Thoracic aorta (tissue), 2 donors: Measurements from ENCODE around the gene TFAP2C. TPM values are rescaled to one million over a fixed set of nuclear protein-coding genes. Genes with fewer than 3 reads are reported as not detected.

Experiments used
- ATAC-seq: fragments of 150-250 bp; one replicate; pipeline ENCODE4 v1.8.0; 2017; ENCODE audit warnings: low read depth; ENCODE audit not compliant: insufficient number of reproducible peaks, low FRiP score
- DNase-seq: peaks from one replicate; pipeline ENCODE4 v3.0.0-alpha.2; 2020; ENCODE audit warnings: low spot score
- H3K27ac ChIP-seq, 2 donors: fragments of 200-600 bp; sonication (generic); 1 replicate in 1 of 2; 2 replicates in 1 of 2; pipeline ENCODE4 v1.5.1; 2016; ENCODE audit warnings: mild to moderate bottlenecking in 2 of 2, moderate library complexity in 2 of 2
- H3K27me3 ChIP-seq: fragments of 200-600 bp; sonication (generic); replicated peaks from 2 replicates; pipeline ENCODE4 v1.6.0; 2016; ENCODE audit warnings: mild to moderate bottlenecking; ENCODE audit not compliant: insufficient read depth
- H3K36me3 ChIP-seq: fragments of 200-600 bp; sonication (generic); one replicate; pipeline ENCODE4 v1.5.1; 2016
- H3K4me1 ChIP-seq, 2 donors: fragments of 200-600 bp; sonication (generic); 1 replicate in 1 of 2; 2 replicates in 1 of 2; pipeline versions ENCODE4 v1.5.1 to v1.6.0; 2016; ENCODE audit warnings: low read depth in 2 of 2, mild to moderate bottlenecking in 1 of 2; ENCODE audit not compliant: control insufficient read depth in 1 of 2
- H3K4me3 ChIP-seq: fragments of 200-600 bp; sonication (generic); 2 replicates; pipeline ENCODE4 v1.5.1; 2016; ENCODE audit warnings: mild to moderate bottlenecking
- H3K9me3 ChIP-seq: fragments of 200-600 bp; sonication (generic); 2 replicates; pipeline ENCODE4 v1.5.1; 2016
- total RNA-seq, 2 donors: library from RNA; depleted of rRNA; stranded (reverse); fragments of >200 nt; gene quantifications; one replicate each; pipeline versions ENCODE4 v1.1.0 to v1.2.3, GENCODE V29; 2016
- TF ChIP-seq, protein P1 (sequence below): fragments of 200-600 bp; sonication (generic); IDR thresholded peaks from one replicate; pipeline ENCODE4 v1.5.1; 2019; ENCODE audit warnings: antibody characterized with exemption

Gene TFAP2C
- total RNA-seq, 2 donors from 2014 or later: 0.49 to 2.0 TPM

DNA sequence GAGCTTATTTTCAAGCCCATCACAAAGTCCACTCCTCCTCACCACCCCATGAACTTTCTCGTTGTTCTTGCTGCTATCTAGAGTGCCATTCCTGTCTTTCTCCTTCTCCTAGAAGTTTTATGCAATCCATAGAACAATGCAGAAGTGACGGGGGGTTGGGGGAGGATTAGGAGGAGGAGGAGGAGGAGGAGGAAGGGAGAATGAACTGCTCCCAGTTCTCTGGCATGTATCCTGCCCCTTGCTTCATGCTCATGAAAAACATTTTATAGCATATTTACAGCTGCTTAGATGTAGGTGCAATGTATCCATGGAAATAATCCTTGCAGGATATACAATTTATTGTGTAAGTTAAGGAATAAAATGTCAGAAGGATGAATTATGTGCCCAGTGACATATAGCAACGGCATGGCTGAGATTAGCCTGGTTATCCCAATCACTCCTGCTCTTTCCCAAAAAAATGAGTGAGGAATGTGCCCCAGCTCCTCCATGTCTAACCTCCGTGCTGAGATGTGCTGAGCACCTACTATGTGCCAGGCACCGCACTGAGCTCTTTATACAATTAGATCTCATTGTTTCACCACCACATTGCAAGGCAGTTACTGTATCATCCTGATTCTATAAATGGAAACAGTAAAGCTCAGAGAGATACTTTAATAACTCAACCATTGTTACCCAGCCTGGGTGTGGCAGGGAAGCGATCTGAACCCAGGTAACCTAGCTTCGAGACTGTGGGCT lies 41.6 kb upstream of the TFAP2C start:
- Histone ChIP-seq H3K4me1 (no peaks in the 10 kb centered on the region), H3K36me3 (no peaks in the 10 kb centered on the region), H3K27me3 (no peaks in the 10 kb centered on the region), H3K4me3 (no peak overlapping the region), H3K27ac (no peak overlapping the region), H3K9me3 (no peaks in the 10 kb centered on the region)
- ATAC-seq (no peak), DNase-seq (no peak)
- TF ChIP-seq, protein P1, sequence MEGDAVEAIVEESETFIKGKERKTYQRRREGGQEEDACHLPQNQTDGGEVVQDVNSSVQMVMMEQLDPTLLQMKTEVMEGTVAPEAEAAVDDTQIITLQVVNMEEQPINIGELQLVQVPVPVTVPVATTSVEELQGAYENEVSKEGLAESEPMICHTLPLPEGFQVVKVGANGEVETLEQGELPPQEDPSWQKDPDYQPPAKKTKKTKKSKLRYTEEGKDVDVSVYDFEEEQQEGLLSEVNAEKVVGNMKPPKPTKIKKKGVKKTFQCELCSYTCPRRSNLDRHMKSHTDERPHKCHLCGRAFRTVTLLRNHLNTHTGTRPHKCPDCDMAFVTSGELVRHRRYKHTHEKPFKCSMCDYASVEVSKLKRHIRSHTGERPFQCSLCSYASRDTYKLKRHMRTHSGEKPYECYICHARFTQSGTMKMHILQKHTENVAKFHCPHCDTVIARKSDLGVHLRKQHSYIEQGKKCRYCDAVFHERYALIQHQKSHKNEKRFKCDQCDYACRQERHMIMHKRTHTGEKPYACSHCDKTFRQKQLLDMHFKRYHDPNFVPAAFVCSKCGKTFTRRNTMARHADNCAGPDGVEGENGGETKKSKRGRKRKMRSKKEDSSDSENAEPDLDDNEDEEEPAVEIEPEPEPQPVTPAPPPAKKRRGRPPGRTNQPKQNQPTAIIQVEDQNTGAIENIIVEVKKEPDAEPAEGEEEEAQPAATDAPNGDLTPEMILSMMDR: no peak

DNA sequence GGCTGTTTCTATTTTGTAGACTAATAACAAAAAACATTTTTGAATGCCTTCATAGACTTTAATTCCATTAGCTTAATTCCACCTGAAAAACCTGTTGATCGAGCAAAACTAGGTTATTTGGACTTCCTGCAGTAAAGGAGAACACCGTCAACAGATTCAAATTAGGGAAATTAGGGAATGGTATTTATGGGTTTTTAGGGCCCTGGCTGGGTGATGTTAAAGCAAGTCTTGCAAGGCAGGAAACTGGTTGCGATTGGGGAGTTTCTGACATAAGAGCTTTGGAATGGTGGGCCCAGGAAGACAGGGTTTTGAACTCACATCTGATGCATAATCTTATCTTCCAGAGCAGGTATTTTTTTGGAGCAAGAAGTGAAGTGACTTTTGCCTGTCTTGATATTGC lies 40.1 kb upstream of the TFAP2C start:
- TF ChIP-seq, protein P1: no peak
- no peaks in the 10 kb centered on the region for H3K4me1 ChIP-seq
- no peaks in the 10 kb centered on the region for H3K27me3 ChIP-seq
- no peak overlapping the region for H3K4me3 ChIP-seq
- DNase-seq (no peak), ATAC-seq (no peak)
- no peaks in the 10 kb centered on the region for H3K9me3 ChIP-seq
- H3K27ac ChIP-seq: no peak overlapping the region
- no peaks in the 10 kb centered on the region for H3K36me3 ChIP-seq

DNA sequence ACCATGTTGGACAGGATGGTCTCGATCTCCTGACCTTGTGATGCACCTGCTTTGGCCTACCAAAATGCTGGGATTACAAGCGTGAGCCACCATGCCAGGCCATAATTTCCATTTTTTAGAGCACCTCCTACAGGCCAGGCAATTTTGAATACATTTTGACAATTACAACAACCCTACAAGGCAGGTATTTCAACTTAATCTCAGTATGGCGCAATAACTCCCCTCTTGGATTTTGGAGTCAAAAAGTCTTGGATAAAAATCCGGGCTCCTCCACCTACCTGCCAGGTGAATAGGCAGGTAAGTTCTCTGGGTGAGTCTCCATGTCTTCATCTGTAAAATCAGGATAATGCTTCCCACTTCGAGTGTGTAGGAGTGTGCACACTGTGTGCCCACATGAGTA lies 39.5 kb upstream of the TFAP2C start:
- H3K4me1 ChIP-seq: no peaks in the 10 kb centered on the region
- no peaks in the 10 kb centered on the region for H3K27me3 ChIP-seq
- H3K27ac ChIP-seq: no peak overlapping the region
- H3K36me3 ChIP-seq: no peaks in the 10 kb centered on the region
- DNase-seq (no peak), ATAC-seq (no peak)
- no peaks in the 10 kb centered on the region for H3K9me3 ChIP-seq
- H3K4me3 ChIP-seq: no peak overlapping the region
- TF ChIP-seq, protein P1: no peak

DNA sequence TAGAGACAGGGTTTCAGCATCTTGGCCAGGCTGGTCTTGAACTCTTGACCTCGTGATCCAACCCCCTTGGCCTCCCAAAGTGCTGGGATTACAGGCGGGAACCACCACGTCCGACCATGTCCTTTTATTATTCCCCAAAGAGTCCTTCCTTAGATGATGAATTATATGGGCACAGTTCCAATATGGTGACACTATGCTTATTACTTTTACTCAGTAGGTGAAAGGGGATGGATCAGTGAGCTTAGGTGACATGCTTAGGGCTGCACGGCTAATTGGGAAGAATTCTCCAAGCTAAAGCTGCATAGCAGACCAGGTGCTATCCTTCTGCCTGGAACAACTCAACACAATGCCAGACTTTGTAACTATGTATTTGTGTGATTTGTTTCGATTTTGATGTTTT lies 38.2 kb upstream of the TFAP2C start:
- Histone ChIP-seq H3K4me3 (no peak overlapping the region), H3K36me3 (no peaks in the 10 kb centered on the region), H3K27me3 (no peaks in the 10 kb centered on the region), H3K27ac (no peak overlapping the region), H3K9me3 (no peaks in the 10 kb centered on the region), H3K4me1 (no peaks in the 10 kb centered on the region)
- no peak for ATAC-seq
- TF ChIP-seq, protein P1: no peak
- no peak for DNase-seq

DNA sequence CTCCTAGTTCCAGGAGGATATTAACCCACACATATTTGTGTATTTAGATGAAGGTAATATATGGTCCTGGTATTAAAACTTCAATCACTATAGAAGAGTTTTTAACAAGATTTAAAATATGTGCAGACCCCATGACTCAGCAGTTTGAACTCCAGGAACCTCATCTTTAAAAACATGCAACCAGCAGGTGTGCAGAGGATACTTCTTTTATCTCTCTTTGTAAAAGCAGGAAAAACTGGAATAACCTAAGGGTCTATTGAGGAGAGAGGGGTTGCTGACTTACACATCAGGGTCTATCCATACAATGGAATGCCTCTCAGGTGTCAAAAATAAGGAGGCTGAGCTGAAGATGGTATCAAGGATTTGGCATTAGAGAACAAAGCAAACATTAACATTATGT lies 36.9 kb upstream of the TFAP2C start:
- no peak for ATAC-seq
- no peaks in the 10 kb centered on the region for H3K4me1 ChIP-seq
- TF ChIP-seq, protein P1: no peak

More for the DNA sequence above, 36.9 kb upstream of the TFAP2C start:
- Histone ChIP-seq H3K4me3 (no peak overlapping the region), H3K9me3 (no peaks in the 10 kb centered on the region), H3K27ac (no peak overlapping the region), H3K27me3 (no peaks in the 10 kb centered on the region), H3K36me3 (no peaks in the 10 kb centered on the region)
- DNase-seq: no peak
